SJSA1 (cell line): ENCODE data around the gene CCL17. TPM values are rescaled to one million over a fixed set of nuclear protein-coding genes. Genes with fewer than 3 reads are reported as not detected.

Experiments used
- DNase-seq, 2 experiments: peaks; one replicate each; pipeline ENCODE4 v3.0.0-alpha.2; 2015 to 2020; ENCODE audit warnings: low spot score in 2 of 2, low read depth in 1 of 2
- H3K27ac ChIP-seq: fragments of 250-450 bp; sonication (Bioruptor Pico); 2 replicates; pipeline ENCODE4 v1.5.1; 2020; ENCODE audit warnings: mild to moderate bottlenecking, moderate library complexity
- H3K27me3 ChIP-seq: fragments of 250-450 bp; sonication (Bioruptor Pico); replicated peaks from 2 replicates; pipeline ENCODE4 v1.5.1; 2020; ENCODE audit warnings: mild to moderate bottlenecking, moderate library complexity
- H3K36me3 ChIP-seq: fragments of 250-450 bp; sonication (Bioruptor Pico); 2 replicates; pipeline ENCODE4 v1.5.1; 2020; ENCODE audit warnings: mild to moderate bottlenecking
- H3K4me1 ChIP-seq: fragments of 250-450 bp; sonication (Bioruptor Pico); replicated peaks from 2 replicates; pipeline ENCODE4 v1.6.1; 2021; ENCODE audit warnings: mild to moderate bottlenecking
- H3K4me3 ChIP-seq: fragments of 250-450 bp; sonication (Bioruptor Pico); 2 replicates; pipeline ENCODE4 v1.5.1; 2020; ENCODE audit warnings: mild to moderate bottlenecking
- H3K9me3 ChIP-seq: fragments of 250-450 bp; sonication (Bioruptor Pico); replicated peaks from 2 replicates; pipeline ENCODE4 v1.5.1; 2020; ENCODE audit warnings: mild to moderate bottlenecking
- total RNA-seq: library from RNA; depleted of rRNA; stranded (reverse); fragments of >200 nt; shearing (Covaris generic); gene quantifications from 2 replicates; pipeline ENCODE4 v1.2.3, GENCODE V29; 2014; rRNA removed

The CCL17 gene
- total RNA-seq, result not detected in 2 replicates

- H3K27me3 ChIP-seq, result peaks cover 4% of the 10 kb centered on the region; the same call in 1 of the 2 replicates
- H3K27ac ChIP-seq, result no peak within 1 kb of the TSS
- no peaks in the 10 kb centered on the region for H3K4me1 ChIP-seq
- H3K36me3 ChIP-seq, result no peaks in the 10 kb centered on the region
- DNase-seq, result no peak
- no peak within 1 kb of the TSS for H3K4me3 ChIP-seq
- no peaks in the 10 kb centered on the region for H3K9me3 ChIP-seq
These were observed at the start of gene CCL17 for GRCh38 chr16:57403965-57404817. TSS of gene CCL17 (plus strand) at chr16:57404767. CDS start at chr16:57413933, 9,166 bp downstream.

- H3K4me1 ChIP-seq, result no peaks in the 10 kb centered on the region
- no peak overlapping the region for H3K4me3 ChIP-seq
- no peaks in the 10 kb centered on the region for H3K9me3 ChIP-seq
- H3K36me3 ChIP-seq, result no peaks in the 10 kb centered on the region
- H3K27ac ChIP-seq, result no peak overlapping the region
- no peak for DNase-seq
- peaks cover 4% of the 10 kb centered on the region; the same call in 1 of the 2 replicates for H3K27me3 ChIP-seq
These were observed 48.6 kb upstream of the CCL17 start for GRCh38 chr16:57355898-57356414.

GRCh38 chr16:57356547-57356946 lies 48.0 kb upstream of the CCL17 start:
- Histone ChIP-seq H3K9me3 (no peaks in the 10 kb centered on the region), H3K27ac (no peak overlapping the region), H3K4me3 (no peak overlapping the region), H3K4me1 (no peaks in the 10 kb centered on the region), H3K36me3 (no peaks in the 10 kb centered on the region), H3K27me3 (peaks cover 4% of the 10 kb centered on the region; the same call in 1 of the 2 replicates)
- no peak for DNase-seq

- H3K27ac ChIP-seq, result no peak overlapping the region
- no peak for DNase-seq
- H3K27me3 ChIP-seq, result no peaks in the 10 kb centered on the region
- no peaks in the 10 kb centered on the region for H3K9me3 ChIP-seq
- H3K4me3 ChIP-seq, result no peak overlapping the region
- H3K36me3 ChIP-seq, result no peaks in the 10 kb centered on the region
- H3K4me1 ChIP-seq, result no peaks in the 10 kb centered on the region
These were observed 47.1 kb upstream of the CCL17 start for GRCh38 chr16:57357330-57358085.

GRCh38 chr16:57358086-57358420 lies 46.5 kb upstream of the CCL17 start:
- DNase-seq, result no peak
- Histone ChIP-seq H3K4me3 (no peak overlapping the region), H3K4me1 (no peaks in the 10 kb centered on the region), H3K36me3 (no peaks in the 10 kb centered on the region), H3K27me3 (no peaks in the 10 kb centered on the region), H3K9me3 (no peaks in the 10 kb centered on the region), H3K27ac (no peak overlapping the region)

GRCh38 chr16:57358527-57359095 lies 46.0 kb upstream of the CCL17 start, which contains the start of gene CCL22:
TSS of gene CCL22 (plus strand) at chr16:57358783. CDS start at chr16:57358817, 34 bp downstream.
- Histone ChIP-seq H3K27ac (no peak within 1 kb of the TSS), H3K4me1 (no peaks in the 10 kb centered on the region), H3K4me3 (no peak within 1 kb of the TSS), H3K27me3 (no peaks in the 10 kb centered on the region), H3K9me3 (no peaks in the 10 kb centered on the region), H3K36me3 (no peaks in the 10 kb centered on the region)
- DNase-seq, result no peak

GRCh38 chr16:57360321-57360935 lies 44.1 kb upstream of the CCL17 start:
- H3K4me1 ChIP-seq, result no peaks in the 10 kb centered on the region
- H3K4me3 ChIP-seq, result no peak overlapping the region
- H3K36me3 ChIP-seq, result no peaks in the 10 kb centered on the region
- no peaks in the 10 kb centered on the region for H3K9me3 ChIP-seq
- H3K27ac ChIP-seq, result no peak overlapping the region
- H3K27me3 ChIP-seq, result no peaks in the 10 kb centered on the region
- DNase-seq, result no peak

GRCh38 chr16:57361404-57361803 lies 43.2 kb upstream of the CCL17 start:
- H3K36me3 ChIP-seq, result no peaks in the 10 kb centered on the region
- no peaks in the 10 kb centered on the region for H3K9me3 ChIP-seq
- DNase-seq, result no peak
- no peaks in the 10 kb centered on the region for H3K4me1 ChIP-seq
- H3K27me3 ChIP-seq, result no peaks in the 10 kb centered on the region
- H3K4me3 ChIP-seq, result no peak overlapping the region
- H3K27ac ChIP-seq, result no peak overlapping the region

- Histone ChIP-seq H3K4me1 (no peaks in the 10 kb centered on the region), H3K4me3 (no peak overlapping the region), H3K27me3 (no peaks in the 10 kb centered on the region), H3K27ac (no peak overlapping the region), H3K36me3 (no peaks in the 10 kb centered on the region), H3K9me3 (no peaks in the 10 kb centered on the region)
- no peak for DNase-seq
These were observed 40.4 kb upstream of the CCL17 start for GRCh38 chr16:57364143-57364542.

GRCh38 chr16:57366544-57367040 lies 38.0 kb upstream of the CCL17 start:
- Histone ChIP-seq H3K36me3 (no peaks in the 10 kb centered on the region), H3K27me3 (no peaks in the 10 kb centered on the region), H3K4me3 (no peak overlapping the region), H3K27ac (no peak overlapping the region), H3K4me1 (no peaks in the 10 kb centered on the region), H3K9me3 (no peaks in the 10 kb centered on the region)
- DNase-seq, result no peak

GRCh38 chr16:57367116-57367752 lies 37.3 kb upstream of the CCL17 start:
- Histone ChIP-seq H3K4me1 (peaks cover 4% of the 10 kb centered on the region), H3K27ac (no peak overlapping the region), H3K27me3 (no peaks in the 10 kb centered on the region), H3K4me3 (no peak overlapping the region), H3K36me3 (no peaks in the 10 kb centered on the region), H3K9me3 (no peaks in the 10 kb centered on the region)
- DNase-seq, result no peak

GRCh38 chr16:57371494-57372371 lies 32.8 kb upstream of the CCL17 start:
- Histone ChIP-seq H3K4me1 (peaks cover 12% of the 10 kb centered on the region), H3K27me3 (no peaks in the 10 kb centered on the region), H3K36me3 (no peaks in the 10 kb centered on the region), H3K4me3 (no peak overlapping the region), H3K27ac (no peak overlapping the region), H3K9me3 (no peaks in the 10 kb centered on the region)
- no peak for DNase-seq
